Stimulated activated CD4-positive, alpha-beta T cell treated with anti-CD3 and anti-CD28 coated beads, Interleukin-2, amount 100 ng/mL, for 48 hours (primary cell): ENCODE data around the gene LCNL1.

ENCODE experiments used
- DNase-seq, 2 donors: peaks; one replicate each; pipeline ENCODE4 v3.0.0-alpha.2; 2020

LCNL1 gene

GRCh38 chr9:136947028-136947891 is 35.5 kb upstream of the LCNL1 start:
- DNase-seq: no peak

GRCh38 chr9:136947955-136948510 is 34.8 kb upstream of the LCNL1 start:
- DNase-seq: no peak

- peak in 1 of 2 donors; percentile 13 for DNase-seq
These were observed 33.5 kb upstream of the LCNL1 start for GRCh38 chr9:136949239-136949816.

GRCh38 chr9:136949817-136950655 is 32.8 kb upstream of the LCNL1 start:
- DNase-seq: peak; percentile 93 to 96

GRCh38 chr9:136950656-136951276 is 32.0 kb upstream of the LCNL1 start:
- DNase-seq: no peak

GRCh38 chr9:136951541-136952320 is 31.1 kb upstream of the LCNL1 start, which contains the start of gene LCN12:
LCN12 (plus strand) TSS chr9:136952273; CDS start chr9:136952328, 55 bp downstream.
- DNase-seq: no peak

GRCh38 chr9:136952321-136952850 is 30.4 kb upstream of the LCNL1 start:
- no peak for DNase-seq

GRCh38 chr9:136952876-136953770 is 29.7 kb upstream of the LCNL1 start:
- no peak for DNase-seq

GRCh38 chr9:136953771-136954269 is 29.0 kb upstream of the LCNL1 start:
- no peak for DNase-seq

GRCh38 chr9:136954270-136955083 is 28.3 kb upstream of the LCNL1 start:
- no peak for DNase-seq

- DNase-seq: no peak
These were observed 27.4 kb upstream of the LCNL1 start for GRCh38 chr9:136955202-136955942.

- no peak for DNase-seq
These were observed 26.9 kb upstream of the LCNL1 start for GRCh38 chr9:136955943-136956335.

- DNase-seq: no peak
These were observed 26.2 kb upstream of the LCNL1 start for GRCh38 chr9:136956604-136957003.

- no peak for DNase-seq
These were observed 25.3 kb upstream of the LCNL1 start for GRCh38 chr9:136957461-136957860.

GRCh38 chr9:136957901-136958300 is 24.9 kb upstream of the LCNL1 start:
- DNase-seq: no peak

GRCh38 chr9:136958473-136958872 is 24.3 kb upstream of the LCNL1 start:
- DNase-seq: no peak

GRCh38 chr9:136958898-136959850 is 23.6 kb upstream of the LCNL1 start:
- no peak for DNase-seq
